Dedifferentiated amniotic fluid mesenchymal stem cell (primary cell): ENCODE data around the gene CPLANE2.
A peak's percentile ranks its signal among the peaks of the same experiment; 100 is the strongest.
"Not testable (repeated sequence)": the region's sequence is repeated elsewhere in the genome, so short reads cannot be mapped to it uniquely, and the experiment has no call there.

Experiments
- DNase-seq: peaks from one replicate; pipeline ENCODE4 v3.0.0-alpha.2; 2016; ENCODE audit errors: extremely low spot score

Gene CPLANE2

GRCh38 chr1:16249596-16250241, 12.7 kb upstream of the CPLANE2 start:
- peak; percentile 32 for DNase-seq

- peak; percentile 63 for DNase-seq
These were observed 11.9 kb upstream of the CPLANE2 start for GRCh38 chr1:16248603-16249516.

GRCh38 chr1:16248007-16248436, 11.0 kb upstream of the CPLANE2 start:
- DNase-seq = no peak

DNA sequence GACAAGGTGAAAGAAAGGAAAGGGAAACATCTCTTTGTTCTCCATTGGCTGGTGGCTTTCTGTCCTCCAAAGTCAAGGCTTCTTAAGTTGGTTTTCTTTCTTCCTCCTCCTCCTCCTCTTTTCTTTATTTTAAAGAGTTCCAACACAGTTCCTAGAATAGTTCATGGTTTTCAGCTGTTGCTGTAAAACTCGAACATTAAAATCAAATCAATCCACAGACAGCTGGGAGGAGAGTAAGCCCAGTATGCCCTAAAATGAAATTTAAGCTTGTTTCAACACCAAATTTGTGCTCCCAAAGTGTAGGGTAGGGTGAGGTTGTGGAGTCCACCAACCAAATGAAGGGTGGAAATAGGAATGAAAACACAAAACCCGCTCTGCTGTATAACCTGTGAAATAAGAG, 10.5 kb upstream of the CPLANE2 start:
- DNase-seq = no peak

- no peak for DNase-seq
These were observed 10.0 kb upstream of the CPLANE2 start for GRCh38 chr1:16246961-16247360.

- DNase-seq = not testable (repeated sequence)
These were observed 9.3 kb upstream of the CPLANE2 start for GRCh38 chr1:16246239-16246638.

DNA sequence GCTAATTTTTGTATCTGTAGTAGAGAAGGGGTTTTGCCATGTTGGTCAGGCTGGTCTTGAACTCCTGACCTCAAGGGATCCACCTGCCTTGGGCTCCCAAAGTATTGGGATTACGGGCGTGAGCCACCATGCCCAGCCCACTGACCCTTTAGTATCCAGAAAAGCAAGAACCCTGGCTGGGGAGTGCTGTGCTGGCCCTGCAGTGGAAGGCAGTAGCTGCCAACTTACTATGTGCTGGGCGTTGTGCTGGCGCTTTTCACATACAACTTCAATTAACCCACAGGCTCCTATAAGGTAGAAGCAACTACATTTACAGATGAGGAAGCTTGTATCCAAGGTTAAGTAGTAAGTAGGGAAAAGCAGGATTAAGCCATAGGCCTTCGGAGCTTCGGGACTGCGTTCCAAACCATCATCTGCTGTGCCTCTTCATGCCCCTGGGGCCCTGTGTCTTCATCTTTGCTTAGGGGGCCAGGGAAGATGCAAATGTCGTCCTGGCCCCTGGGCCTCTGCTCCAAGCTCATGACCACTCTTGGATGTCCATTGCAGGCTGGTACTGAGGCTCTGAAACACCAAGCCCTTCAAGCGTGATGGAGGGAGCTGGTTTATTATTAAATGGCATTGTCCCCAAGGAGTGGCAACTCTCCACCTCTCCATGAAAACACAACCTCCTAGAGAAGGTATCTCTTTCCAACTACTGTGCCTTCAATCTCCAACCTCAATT, 8.7 kb upstream of the CPLANE2 start:
- DNase-seq = no peak

DNA sequence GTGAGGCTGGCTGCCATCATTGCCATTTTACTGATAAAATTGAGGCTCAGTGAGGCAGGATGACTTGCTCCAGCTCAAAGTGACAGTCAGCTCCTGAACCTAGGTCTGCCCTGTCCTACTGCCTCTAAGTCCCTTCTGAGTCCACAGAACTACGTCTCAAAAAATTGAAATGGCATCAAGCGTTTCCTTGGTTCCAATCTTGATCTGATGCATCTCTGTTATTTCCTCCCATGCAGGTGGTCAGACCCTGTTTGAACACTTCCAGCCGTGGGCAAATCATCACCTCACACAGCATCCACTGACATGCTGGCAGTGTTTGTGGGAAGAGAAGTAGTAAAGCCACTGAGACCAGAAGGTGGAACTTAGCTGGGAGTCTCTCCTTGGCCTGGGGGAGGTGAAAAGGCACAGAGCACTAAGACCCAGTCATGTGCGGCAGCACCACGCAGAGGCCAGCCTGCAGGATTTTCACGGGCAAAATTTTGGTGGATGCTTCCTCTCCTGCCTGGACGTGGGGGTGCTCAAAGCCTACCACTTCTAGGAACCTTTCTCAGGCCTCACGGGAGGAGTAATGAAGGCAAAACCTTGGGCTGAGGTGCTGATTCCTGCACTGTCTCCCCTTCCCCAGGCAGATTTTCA, 7.8 kb upstream of the CPLANE2 start:
- DNase-seq = no peak

GRCh38 chr1:16243936-16244649, 7.1 kb upstream of the CPLANE2 start:
- peak; percentile 88 for DNase-seq

DNA sequence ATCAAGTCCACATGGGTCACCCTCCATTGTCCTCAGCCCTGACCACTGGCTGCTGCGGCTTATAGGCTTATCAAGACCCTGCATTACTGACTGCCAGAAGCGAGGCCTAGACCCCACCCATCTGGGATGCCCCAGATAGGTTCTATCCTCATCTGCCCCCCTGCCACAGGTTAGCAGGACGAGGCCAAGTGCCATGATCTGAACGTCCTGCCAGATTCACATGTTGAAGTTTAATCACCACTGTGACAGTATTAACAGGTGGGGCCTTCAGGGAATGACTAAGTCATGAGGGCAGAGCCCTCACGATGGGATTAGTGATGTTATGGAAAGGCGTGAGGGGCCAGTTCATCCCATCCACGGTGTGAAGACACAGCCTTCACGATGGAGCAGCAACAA, 6.2 kb upstream of the CPLANE2 start:
- no peak for DNase-seq

- no peak for DNase-seq
These were observed 5.7 kb upstream of the CPLANE2 start for GRCh38 chr1:16242556-16243214.

- no peak for DNase-seq
These were observed 4.3 kb upstream of the CPLANE2 start for GRCh38 chr1:16241221-16241708.

- no peak for DNase-seq
These were observed 3.0 kb upstream of the CPLANE2 start for GRCh38 chr1:16239972-16240491.

GRCh38 chr1:16237343-16237830, 404 bp upstream of the CPLANE2 start:
- no peak for DNase-seq

GRCh38 chr1:16235944-16236510, 956 bp downstream of the CPLANE2 start:
- DNase-seq = no peak

- no peak for DNase-seq
These were observed 1.6 kb downstream of the CPLANE2 start for GRCh38 chr1:16235347-16235746.

GRCh38 chr1:16233431-16233830, 3.6 kb downstream of the CPLANE2 start:
- no peak for DNase-seq

DNA sequence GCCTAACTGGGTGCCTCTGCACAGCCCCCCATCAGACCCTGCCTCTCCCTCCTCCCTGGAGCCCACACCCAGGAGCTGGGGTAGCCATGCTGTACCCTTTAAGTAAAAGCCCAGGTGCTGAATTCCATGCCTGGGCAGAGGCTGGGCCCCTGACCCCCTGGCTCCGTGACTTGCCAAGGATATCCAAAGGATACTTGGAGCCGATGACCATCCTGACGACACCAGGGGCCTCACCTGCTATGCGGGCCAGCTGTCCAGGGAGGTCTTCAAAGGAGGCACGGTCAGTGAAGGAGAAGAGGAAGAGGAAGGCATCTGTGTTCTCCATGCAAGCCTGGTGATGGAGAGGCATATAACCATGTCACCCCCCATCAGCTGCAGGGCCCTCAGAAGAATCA, 4.7 kb downstream of the CPLANE2 start:
- DNase-seq = no peak

DNA sequence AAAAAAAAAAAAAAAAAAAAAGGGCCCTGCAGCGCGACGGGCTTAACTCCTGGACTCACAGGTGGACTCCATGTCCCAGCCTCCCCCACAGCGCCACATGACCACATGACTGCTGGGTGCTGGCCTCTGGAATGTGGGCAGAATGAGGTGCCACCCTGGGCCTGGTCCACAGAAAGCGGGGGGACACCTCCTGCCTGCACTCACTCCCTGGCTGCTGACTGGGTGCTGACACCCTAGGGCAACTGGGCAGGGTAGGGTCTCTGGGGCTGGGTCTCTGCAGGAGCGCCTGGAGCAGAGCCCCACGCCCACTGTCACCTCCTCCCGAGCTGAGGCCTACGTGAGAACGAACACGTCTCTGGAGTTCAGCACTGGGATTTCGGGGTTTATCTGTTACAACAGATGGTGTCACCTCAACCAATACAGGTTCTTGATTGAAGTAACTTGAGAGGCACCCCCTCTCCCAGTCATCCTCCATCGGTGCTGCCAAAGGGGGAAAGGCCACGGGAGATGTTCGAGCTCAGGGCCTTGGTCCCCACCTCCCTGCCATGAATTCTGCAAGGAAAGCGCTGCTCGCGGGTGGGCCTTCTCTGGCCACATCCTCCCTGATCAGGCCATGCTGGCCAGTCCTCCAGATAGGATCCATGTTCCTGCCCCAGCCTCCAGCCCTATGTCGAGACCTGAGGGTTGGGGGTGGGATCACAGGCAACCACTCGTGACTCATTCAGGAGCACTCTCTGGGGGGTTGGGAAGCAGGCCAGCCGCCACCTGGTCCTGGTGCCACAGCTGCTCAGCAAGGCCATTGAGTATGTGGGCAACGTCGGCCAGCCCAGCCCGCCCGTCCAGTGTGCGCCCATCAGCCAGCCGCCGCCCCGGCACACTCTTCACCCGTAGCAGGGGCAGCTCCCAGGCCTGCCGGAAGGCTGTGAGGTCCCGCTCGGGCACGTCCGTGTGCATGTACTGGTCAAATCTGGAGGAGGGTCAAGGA, 5.4 kb downstream of the CPLANE2 start:
- DNase-seq = no peak
